ENCODE measurements around the gene RHCG. TPM values are rescaled to one million over a fixed set of nuclear protein-coding genes. Genes with fewer than 3 reads are reported as not detected.

The RHCG gene
- polyA plus RNA-seq, 1 of the 3 experiments (the other 2 are of a cell fraction) = not detected

- H4K20me1 ChIP-seq (ENCODE audit: insufficient read depth) = no peaks in the 10 kb centered on the region
- no peak for DNase-seq
Observed at GRCh38 chr15:89514596-89515406, 18.4 kb upstream of the RHCG start.

More at GRCh38 chr15:89514596-89515406, 18.4 kb upstream of the RHCG start:
- Histone ChIP-seq H3K9ac (no peak overlapping the region), H3K4me2 (no peak overlapping the region), H3K9me3 (no peaks in the 10 kb centered on the region), H3K4me3 (ENCODE audit: low read depth in 2 of 2, low read length in 1 of 2) (no peak overlapping the region), H3F3A (replicated peaks; ENCODE audit: insufficient read depth) (no peaks in the 10 kb centered on the region), H3K4me1 (ENCODE audit: control insufficient read depth in 1 of 2, insufficient read depth in 2 of 2, low read depth in 1 of 2, low read length in 1 of 2) (no peaks in the 10 kb centered on the region), H3K79me2 (ENCODE audit: insufficient read depth) (no peaks in the 10 kb centered on the region), H3K36me3 (replicated peaks in 1 of 2; ENCODE audit: control insufficient read depth in 1 of 2, insufficient read depth in 2 of 2, low read length in 1 of 2) (no peaks in the 10 kb centered on the region), H2AFZ (ENCODE audit: low read depth) (no peak overlapping the region), H3K27ac (ENCODE audit: low read depth in 2 of 2, low read length in 1 of 2) (no peak overlapping the region), H3K9me2 (no peaks in the 10 kb centered on the region), H3K27me3 (ENCODE audit: insufficient read depth) (peaks cover 5% of the 10 kb centered on the region; the same call in 1 of the 2 replicates)
- TF ChIP-seq FOXJ3 (CRISPR knock-in tag; IDR thresholded peaks at IDR 0.05) (no peak), TAF1 (IDR thresholded peaks at IDR 0.05; ENCODE audit: borderline replicate concordance, low read depth, low read length) (no peak), REST (IDR thresholded peaks at IDR 0.05; ENCODE audit: low read depth, low read length) (no peak), RCOR1 (IDR thresholded peaks at IDR 0.05; ENCODE audit: low read length) (no peak), RFX5 (IDR thresholded peaks at IDR 0.05; ENCODE audit: low read length) (no peak), CHD2 (IDR thresholded peaks at IDR 0.05; ENCODE audit: low read length, partially characterized antibody) (no peak), USF2 (IDR thresholded peaks at IDR 0.05; ENCODE audit: borderline replicate concordance, low read depth, low read length) (no peak), GABPA (IDR thresholded peaks at IDR 0.05; ENCODE audit: low read depth) (no peak), ELF1 (IDR thresholded peaks at IDR 0.05) (no peak), IRF3 (IDR thresholded peaks at IDR 0.05; ENCODE audit: low read depth, low read length) (no peak), USF1 (IDR thresholded peaks at IDR 0.05; ENCODE audit: borderline replicate concordance, low read depth) (no peak), MAX (IDR thresholded peaks at IDR 0.05; ENCODE audit: low read depth) (no peak), SIN3A (IDR thresholded peaks at IDR 0.05; ENCODE audit: borderline replicate concordance, low read depth, low read length) (no peak), TCF12 (IDR thresholded peaks at IDR 0.05) (no peak), RAD21 (IDR thresholded peaks at IDR 0.05; ENCODE audit: low read length) (no peak), FOXM1 (IDR thresholded peaks at IDR 0.05; ENCODE audit: low read depth) (no peak), SMC3 (IDR thresholded peaks at IDR 0.05; ENCODE audit: low read depth, low read length) (no peak)
- CTCF ChIA-PET = interaction anchor here (1.4 to 1.7 kb wide), 2 partner anchors 99 to 157 kb away, joined by 3 to 6 read pairs; no protein-coding TSS in a partner anchor
- POLR2A ChIA-PET = no interaction called here
- 47% methylated on average over 6 of the region's 6 CpGs for WGBS (ENCODE audit: low lambda C conversion rate)

All from SK-N-SH (cell line).